Bronchial epithelial cell (primary cell): Measurements from ENCODE around the gene CCDC197. TPM values are rescaled to one million over a fixed set of nuclear protein-coding genes. Genes with fewer than 3 reads are reported as not detected.

Experiments
- DNase-seq: peaks from one replicate; pipeline ENCODE4 v3.0.0-alpha.2; 2010; ENCODE audit warnings: low read depth
- FAIRE-seq: peaks from 2 replicates; lab custom pipeline; 2011; peaks lifted over from hg19 to GRCh38; lab: Jason Lieb, UNC
- H3K27me3 ChIP-seq: 2 replicates; pipeline ENCODE4 v1.5.1; 2011; ENCODE audit warnings: low read length; ENCODE audit not compliant: control insufficient read depth, insufficient read depth
- H3K36me3 ChIP-seq: 2 replicates; pipeline ENCODE4 v1.5.1; 2011; ENCODE audit warnings: low read length; ENCODE audit not compliant: control insufficient read depth, insufficient read depth
- H3K4me3 ChIP-seq: 2 replicates; pipeline ENCODE4 v1.5.1; 2011; ENCODE audit warnings: mild to moderate bottlenecking, low read depth, low read length, control low read depth
- CTCF ChIP-seq: IDR thresholded peaks from 2 replicates; pipeline ENCODE4 v1.5.1; 2011; ENCODE audit warnings: mild to moderate bottlenecking, moderate library complexity, low read length, control low read depth, inconsistent platforms; ENCODE audit not compliant: insufficient read depth, severe bottlenecking
- total RNA-seq: library from RNA; depleted of rRNA; stranded (reverse); fragments of >200 nt; gene quantifications from 2 replicates; pipeline ENCODE4 v1.2.1, GENCODE V29; 2014

The CCDC197 gene
- total RNA-seq, 1 donor from 2014 or later: not detected

- H3K36me3 ChIP-seq: no peaks in the 10 kb centered on the region
- no peak for FAIRE-seq
- no peaks in the 10 kb centered on the region for H3K27me3 ChIP-seq
- no peak overlapping the region for H3K4me3 ChIP-seq
- no peak for DNase-seq
- no peak for TF ChIP-seq CTCF
Measured at GRCh38 chr14:94037954-94038353, 40.9 kb downstream of the CCDC197 start.

GRCh38 chr14:94038510-94038909 is 41.4 kb downstream of the CCDC197 start:
- no peaks in the 10 kb centered on the region for H3K36me3 ChIP-seq
- FAIRE-seq (no peak), DNase-seq (no peak)
- TF ChIP-seq CTCF: no peak
- no peaks in the 10 kb centered on the region for H3K27me3 ChIP-seq
- H3K4me3 ChIP-seq: no peak overlapping the region

GRCh38 chr14:94038921-94039629 is 42.0 kb downstream of the CCDC197 start:
- no peaks in the 10 kb centered on the region for H3K27me3 ChIP-seq
- H3K36me3 ChIP-seq: peaks cover 1% of the 10 kb centered on the region
- FAIRE-seq (no peak), DNase-seq (no peak)
- TF ChIP-seq CTCF: no peak
- H3K4me3 ChIP-seq: no peak overlapping the region

- no peak for TF ChIP-seq CTCF
- FAIRE-seq (no peak), DNase-seq (no peak)
- peaks cover 1% of the 10 kb centered on the region for H3K36me3 ChIP-seq
- no peaks in the 10 kb centered on the region for H3K27me3 ChIP-seq
- H3K4me3 ChIP-seq: no peak overlapping the region
Measured at GRCh38 chr14:94040247-94040646, 43.1 kb downstream of the CCDC197 start.

- FAIRE-seq: no peak
- Histone ChIP-seq H3K36me3 (peaks cover 5% of the 10 kb centered on the region), H3K27me3 (no peaks in the 10 kb centered on the region), H3K4me3 (no peak overlapping the region)
- DNase-seq: no peak
- TF ChIP-seq CTCF: no peak
Measured at GRCh38 chr14:94040796-94041195, 43.7 kb downstream of the CCDC197 start.
